Measurements from ENCODE around the gene KIAA2012. TPM values are rescaled to one million over a fixed set of nuclear protein-coding genes. Genes with fewer than 3 reads are reported as not detected.

The KIAA2012 gene
- total and polyA plus RNA-seq, 7 experiments from 2014 or later: not detected

- Histone ChIP-seq H3K27ac (ENCODE audit: low read depth, low read length) (no peak overlapping the region), H3K27me3 (ENCODE audit: control insufficient read depth in 2 of 2, insufficient read depth in 2 of 2, low read length in 2 of 2) (peaks cover 6 to 28% of the 10 kb centered on the region in 2 donors), H3K9me3 (ENCODE audit: control insufficient read depth in 2 of 3, low read length in 3 of 3) (no peaks in the 10 kb centered on the region), H3K36me3 (ENCODE audit: control insufficient read depth in 2 of 3, insufficient read depth in 3 of 3, low read length in 3 of 3) (no peaks in the 10 kb centered on the region), H3K4me3 (ENCODE audit: low read length) (no peak overlapping the region), H3K4me1 (ENCODE audit: control insufficient read depth in 2 of 2, insufficient read depth in 2 of 2, low read length in 2 of 2) (peaks cover 9 to 11% of the 10 kb centered on the region in 2 donors)
- no peak overlapping the region for H3K4me3 Mint-ChIP-seq
- peaks cover 0 to 50% (median 31%) of the 10 kb centered on the region in 5 donors for H3K27me3 Mint-ChIP-seq
- POLR2A ChIA-PET: interaction anchor here (0.8 kb wide), 1 partner anchor 11 kb away, joined by 3 read pairs; no protein-coding TSS in a partner anchor
- CTCF ChIA-PET: interaction anchor here (0.9 kb wide), 1 partner anchor 63 kb away, joined by 3 read pairs; no protein-coding TSS in a partner anchor
- no peaks in the 10 kb centered on the region for H3K36me3 Mint-ChIP-seq
- H3K9me3 Mint-ChIP-seq: peaks cover 0 to 2% (median 0%) of the 10 kb centered on the region in 11 donors
- DNase-seq (no peak), ATAC-seq (no peak)
- H3K4me1 Mint-ChIP-seq: peaks cover 6 to 22% (median 14%) of the 10 kb centered on the region in 7 donors
- intact Hi-C loops (cut with micrococcal nuclease): loop anchor here (2.0 to 10.0 kb wide), 5 partner anchors 139 to 1225 kb away; partner anchors contain the start of genes BZW1 (in 1 of the 2) and NBEAL1 (in 1 of the 2)
- no peak overlapping the region for H3K27ac Mint-ChIP-seq
Observed at GRCh38 chr2:202035941-202036372, 37.1 kb upstream of the KIAA2012 start.

- peaks cover 6 to 28% of the 10 kb centered on the region in 2 donors for H3K27me3 ChIP-seq (ENCODE audit: control insufficient read depth in 2 of 2, insufficient read depth in 2 of 2, low read length in 2 of 2)
- intact Hi-C loops (cut with micrococcal nuclease): loop anchor here (10.0 kb wide), 3 partner anchors 138 to 978 kb away; partner anchors contain the start of gene NBEAL1 (in 1 of the 2)
Observed at GRCh38 chr2:202036601-202037037, 36.4 kb upstream of the KIAA2012 start.

GRCh38 chr2:202037086-202037485, 36.0 kb upstream of the KIAA2012 start:
- Histone ChIP-seq H3K36me3 (ENCODE audit: control insufficient read depth in 2 of 3, insufficient read depth in 3 of 3, low read length in 3 of 3) (no peaks in the 10 kb centered on the region), H3K27me3 (ENCODE audit: control insufficient read depth in 2 of 2, insufficient read depth in 2 of 2, low read length in 2 of 2) (peaks cover 6 to 28% of the 10 kb centered on the region in 2 donors), H3K4me3 (ENCODE audit: low read length) (no peak overlapping the region), H3K27ac (ENCODE audit: low read depth, low read length) (no peak overlapping the region), H3K4me1 (ENCODE audit: control insufficient read depth in 2 of 2, insufficient read depth in 2 of 2, low read length in 2 of 2) (peaks cover 9 to 10% of the 10 kb centered on the region in 2 donors), H3K9me3 (ENCODE audit: control insufficient read depth in 2 of 3, low read length in 3 of 3) (no peaks in the 10 kb centered on the region)
- H3K27ac Mint-ChIP-seq: no peak overlapping the region
- peaks cover 9 to 48% (median 40%) of the 10 kb centered on the region in 5 donors for H3K27me3 Mint-ChIP-seq
- CTCF ChIA-PET: no interaction called here
- DNase-seq (no peak), ATAC-seq (no peak)
- H3K4me1 Mint-ChIP-seq: peaks cover 4 to 20% (median 8%) of the 10 kb centered on the region in 7 donors
- H3K4me3 Mint-ChIP-seq: no peak overlapping the region
- POLR2A ChIA-PET: no interaction called here
- H3K36me3 Mint-ChIP-seq: no peaks in the 10 kb centered on the region
- intact Hi-C loops (cut with micrococcal nuclease): loop anchor here (10.0 kb wide), 3 partner anchors 138 to 978 kb away; partner anchors contain the start of gene NBEAL1 (in 1 of the 2)
- H3K9me3 Mint-ChIP-seq: peaks cover 0 to 2% (median 0%) of the 10 kb centered on the region in 11 donors

More at GRCh38 chr2:202036601-202037037, 36.4 kb upstream of the KIAA2012 start:
- DNase-seq (no peak), ATAC-seq (no peak)
- peaks cover 9 to 11% of the 10 kb centered on the region in 2 donors for H3K4me1 ChIP-seq (ENCODE audit: control insufficient read depth in 2 of 2, insufficient read depth in 2 of 2, low read length in 2 of 2)
- ChIA-PET POLR2A (no interaction called here), CTCF (no interaction called here)
- H3K9me3 ChIP-seq (ENCODE audit: control insufficient read depth in 2 of 3, low read length in 3 of 3): no peaks in the 10 kb centered on the region
- no peaks in the 10 kb centered on the region for H3K36me3 ChIP-seq (ENCODE audit: control insufficient read depth in 2 of 3, insufficient read depth in 3 of 3, low read length in 3 of 3)
- no peaks in the 10 kb centered on the region for H3K36me3 Mint-ChIP-seq
- H3K4me3 Mint-ChIP-seq: no peak overlapping the region
- no peak overlapping the region for H3K27ac Mint-ChIP-seq
- H3K27me3 Mint-ChIP-seq: peaks cover 4 to 47% (median 38%) of the 10 kb centered on the region in 5 donors
- H3K27ac ChIP-seq (ENCODE audit: low read depth, low read length): no peak overlapping the region
- H3K4me1 Mint-ChIP-seq: peaks cover 6 to 20% (median 12%) of the 10 kb centered on the region in 7 donors
- peaks cover 0 to 2% (median 0%) of the 10 kb centered on the region in 11 donors for H3K9me3 Mint-ChIP-seq
- H3K4me3 ChIP-seq (ENCODE audit: low read length): no peak overlapping the region

GRCh38 chr2:202038471-202039277, 34.4 kb upstream of the KIAA2012 start:
- no peak overlapping the region for H3K4me3 ChIP-seq (ENCODE audit: low read length)
- no peak for ATAC-seq
- Mint-ChIP-seq H3K27ac (no peak overlapping the region), H3K9me3 (no peaks in the 10 kb centered on the region), H3K4me1 (peaks cover 0 to 12% (median 3%) of the 10 kb centered on the region in 7 donors), H3K36me3 (no peaks in the 10 kb centered on the region), H3K27me3 (peaks cover 8 to 47% (median 40%) of the 10 kb centered on the region in 5 donors), H3K4me3 (no peak overlapping the region)
- no peaks in the 10 kb centered on the region for H3K9me3 ChIP-seq (ENCODE audit: control insufficient read depth in 2 of 3, low read length in 3 of 3)
- CTCF ChIA-PET: no interaction called here
- H3K27ac ChIP-seq (ENCODE audit: low read depth, low read length): no peak overlapping the region
- no peak for DNase-seq
- intact Hi-C loops (cut with micrococcal nuclease): loop anchor here (10.0 kb wide), 3 partner anchors 136 to 976 kb away; partner anchors contain the start of gene NBEAL1 (in 1 of the 2)
- H3K36me3 ChIP-seq (ENCODE audit: control insufficient read depth in 2 of 3, insufficient read depth in 3 of 3, low read length in 3 of 3): no peaks in the 10 kb centered on the region
- peaks cover 6 to 28% of the 10 kb centered on the region in 2 donors for H3K27me3 ChIP-seq (ENCODE audit: control insufficient read depth in 2 of 2, insufficient read depth in 2 of 2, low read length in 2 of 2)
- POLR2A ChIA-PET: no interaction called here
- peaks cover 5 to 9% of the 10 kb centered on the region in 2 donors for H3K4me1 ChIP-seq (ENCODE audit: control insufficient read depth in 2 of 2, insufficient read depth in 2 of 2, low read length in 2 of 2)

GRCh38 chr2:202039278-202040078, 33.6 kb upstream of the KIAA2012 start:
- Histone ChIP-seq H3K4me1 (ENCODE audit: control insufficient read depth in 2 of 2, insufficient read depth in 2 of 2, low read length in 2 of 2) (peaks cover 5 to 9% of the 10 kb centered on the region in 2 donors), H3K9me3 (ENCODE audit: control insufficient read depth in 2 of 3, low read length in 3 of 3) (no peaks in the 10 kb centered on the region), H3K4me3 (ENCODE audit: low read length) (no peak overlapping the region), H3K27ac (ENCODE audit: low read depth, low read length) (no peak overlapping the region), H3K27me3 (ENCODE audit: control insufficient read depth in 2 of 2, insufficient read depth in 2 of 2, low read length in 2 of 2) (peaks cover 6 to 28% of the 10 kb centered on the region in 2 donors), H3K36me3 (ENCODE audit: control insufficient read depth in 2 of 3, insufficient read depth in 3 of 3, low read length in 3 of 3) (no peaks in the 10 kb centered on the region)
- ChIA-PET POLR2A (no interaction called here), CTCF (no interaction called here)
- no peak overlapping the region for H3K27ac Mint-ChIP-seq
- peak overlapping the region in 1 of 10 donors; percentile 17 for H3K4me3 Mint-ChIP-seq
- H3K4me1 Mint-ChIP-seq: peaks cover 0 to 12% (median 3%) of the 10 kb centered on the region in 7 donors
- H3K36me3 Mint-ChIP-seq: no peaks in the 10 kb centered on the region
- intact Hi-C loops (cut with micrococcal nuclease): loop anchor here (10.0 kb wide), 3 partner anchors 135 to 975 kb away; partner anchors contain the start of gene NBEAL1 (in 1 of the 2)
- peaks cover 8 to 52% (median 42%) of the 10 kb centered on the region in 5 donors for H3K27me3 Mint-ChIP-seq
- no peak for DNase-seq
- no peaks in the 10 kb centered on the region for H3K9me3 Mint-ChIP-seq
- no peak for ATAC-seq

- no peaks in the 10 kb centered on the region for H3K36me3 ChIP-seq (ENCODE audit: control insufficient read depth in 2 of 3, insufficient read depth in 3 of 3, low read length in 3 of 3)
- Mint-ChIP-seq H3K4me1 (peaks cover 0 to 9% (median 0%) of the 10 kb centered on the region in 7 donors), H3K4me3 (no peak overlapping the region), H3K27ac (no peak overlapping the region), H3K36me3 (no peaks in the 10 kb centered on the region), H3K9me3 (no peaks in the 10 kb centered on the region), H3K27me3 (peaks cover 8 to 56% (median 50%) of the 10 kb centered on the region in 5 donors)
- ATAC-seq (no peak), DNase-seq (no peak)
- no peaks in the 10 kb centered on the region for H3K9me3 ChIP-seq (ENCODE audit: control insufficient read depth in 2 of 3, low read length in 3 of 3)
- ChIA-PET POLR2A (no interaction called here), CTCF (no interaction called here)
- H3K27me3 ChIP-seq (ENCODE audit: control insufficient read depth in 2 of 2, insufficient read depth in 2 of 2, low read length in 2 of 2): peaks cover 6 to 28% of the 10 kb centered on the region in 2 donors
- peaks cover 3 to 5% of the 10 kb centered on the region in 2 donors for H3K4me1 ChIP-seq (ENCODE audit: control insufficient read depth in 2 of 2, insufficient read depth in 2 of 2, low read length in 2 of 2)
- intact Hi-C loops (cut with micrococcal nuclease): no loop called here
- H3K4me3 ChIP-seq (ENCODE audit: low read length): no peak overlapping the region
- H3K27ac ChIP-seq (ENCODE audit: low read depth, low read length): no peak overlapping the region
Observed at GRCh38 chr2:202040079-202040844, 32.8 kb upstream of the KIAA2012 start.

Measured in naive thymus-derived CD4-positive, alpha-beta T cell (primary cell).